GM18520 (cell line): ENCODE results near the gene LRRK1.

Experiments used
- ATAC-seq: cut with Tn5 transposase; IDR thresholded peaks from one replicate; pipeline ENCODE4 v1.9.1; 2021; ENCODE audit not compliant: unreplicated experiment

LRRK1 gene

GRCh38 chr15:101037090-101037830 lies 118.1 kb downstream of the LRRK1 start:
- ATAC-seq = no peak

GRCh38 chr15:101038327-101039003 lies 119.3 kb downstream of the LRRK1 start:
- ATAC-seq = no peak

GRCh38 chr15:101039461-101039860 lies 120.3 kb downstream of the LRRK1 start:
- ATAC-seq = no peak

GRCh38 chr15:101042320-101042719 lies 123.2 kb downstream of the LRRK1 start:
- ATAC-seq = no peak

GRCh38 chr15:101043011-101043410 lies 123.9 kb downstream of the LRRK1 start:
- no peak for ATAC-seq

DNA sequence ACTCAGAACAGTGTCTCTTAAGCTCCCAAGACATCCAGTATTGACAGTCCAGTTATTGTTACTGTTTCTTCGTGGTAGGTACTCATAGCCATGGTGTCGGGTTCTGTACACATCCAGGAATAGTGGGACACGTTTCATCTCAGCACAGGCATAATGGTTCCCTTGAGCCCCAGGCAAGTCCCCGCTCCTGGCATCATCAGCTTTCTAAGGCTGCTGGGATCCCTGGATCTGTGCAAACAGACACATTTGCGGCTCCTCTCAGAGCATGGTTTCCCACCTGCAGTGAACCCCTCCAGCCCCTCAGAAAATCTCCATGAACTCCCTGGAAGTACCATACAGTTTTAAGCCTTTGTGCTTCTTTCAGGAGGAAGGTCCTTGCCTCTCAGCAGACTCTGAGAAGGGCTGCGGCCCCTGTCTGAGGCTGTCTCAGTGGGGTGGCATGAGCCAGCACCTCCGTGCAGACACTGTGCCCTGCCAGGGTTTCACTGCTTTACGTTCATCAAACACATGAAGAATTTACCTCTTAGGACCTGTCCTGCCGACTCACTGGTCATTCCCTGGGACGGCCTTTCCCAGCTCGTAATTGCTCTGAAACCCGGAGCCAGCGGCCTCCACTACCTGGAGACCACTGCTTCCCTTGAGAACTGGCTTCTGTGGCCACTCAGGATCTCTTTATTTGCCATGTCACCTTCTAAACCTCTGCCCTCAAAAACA lies 124.9 kb downstream of the LRRK1 start:
- no peak for ATAC-seq

DNA sequence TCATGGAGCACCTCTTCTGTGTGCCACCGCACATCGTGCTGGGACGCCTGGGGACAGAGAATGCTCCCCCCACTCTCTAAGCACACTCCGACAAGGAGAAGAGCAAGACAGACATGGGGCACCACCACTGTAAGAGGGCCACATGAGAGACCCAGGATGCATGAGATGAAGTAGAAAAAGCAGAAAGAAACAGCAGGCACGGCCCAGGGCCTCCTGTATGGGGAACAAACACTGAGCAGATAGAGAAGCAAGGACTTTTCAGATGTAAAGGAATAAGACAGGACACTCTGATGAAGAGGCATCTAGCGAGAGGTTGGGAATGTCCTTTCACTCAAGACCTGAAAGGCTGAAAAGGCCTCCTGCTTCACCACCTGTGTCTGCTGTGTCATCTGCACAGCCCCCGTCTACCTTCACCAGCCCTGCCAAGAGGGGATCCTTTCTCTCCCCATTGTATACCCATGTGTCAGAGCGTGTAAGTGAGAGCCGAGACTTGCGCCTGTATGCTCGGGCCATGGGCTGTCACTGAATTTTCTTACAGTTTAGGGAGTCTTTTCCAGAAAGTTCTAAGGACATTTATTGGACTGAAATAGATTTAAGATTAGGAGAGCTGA lies 125.6 kb downstream of the LRRK1 start:
- ATAC-seq = no peak

DNA sequence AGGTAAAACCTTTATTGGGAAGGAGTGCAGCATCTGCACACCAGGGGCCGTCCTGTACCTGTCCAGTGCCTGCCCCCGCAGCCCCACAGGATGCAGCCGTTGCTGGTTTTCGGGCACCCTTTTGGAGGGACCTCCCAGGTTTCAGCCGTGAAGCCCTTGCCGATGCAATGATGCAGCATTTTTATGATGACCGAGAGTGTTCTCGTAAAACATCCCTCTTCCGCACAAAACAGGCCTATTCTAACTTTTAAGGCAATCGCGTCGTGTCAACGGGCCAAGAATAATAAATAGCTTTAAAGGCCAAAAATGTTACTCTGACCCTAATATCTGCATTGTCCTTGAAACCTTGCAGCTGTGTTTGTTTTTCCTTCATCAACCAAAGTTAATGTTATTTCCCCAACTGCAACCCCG lies 126.1 kb downstream of the LRRK1 start:
- no peak for ATAC-seq

DNA sequence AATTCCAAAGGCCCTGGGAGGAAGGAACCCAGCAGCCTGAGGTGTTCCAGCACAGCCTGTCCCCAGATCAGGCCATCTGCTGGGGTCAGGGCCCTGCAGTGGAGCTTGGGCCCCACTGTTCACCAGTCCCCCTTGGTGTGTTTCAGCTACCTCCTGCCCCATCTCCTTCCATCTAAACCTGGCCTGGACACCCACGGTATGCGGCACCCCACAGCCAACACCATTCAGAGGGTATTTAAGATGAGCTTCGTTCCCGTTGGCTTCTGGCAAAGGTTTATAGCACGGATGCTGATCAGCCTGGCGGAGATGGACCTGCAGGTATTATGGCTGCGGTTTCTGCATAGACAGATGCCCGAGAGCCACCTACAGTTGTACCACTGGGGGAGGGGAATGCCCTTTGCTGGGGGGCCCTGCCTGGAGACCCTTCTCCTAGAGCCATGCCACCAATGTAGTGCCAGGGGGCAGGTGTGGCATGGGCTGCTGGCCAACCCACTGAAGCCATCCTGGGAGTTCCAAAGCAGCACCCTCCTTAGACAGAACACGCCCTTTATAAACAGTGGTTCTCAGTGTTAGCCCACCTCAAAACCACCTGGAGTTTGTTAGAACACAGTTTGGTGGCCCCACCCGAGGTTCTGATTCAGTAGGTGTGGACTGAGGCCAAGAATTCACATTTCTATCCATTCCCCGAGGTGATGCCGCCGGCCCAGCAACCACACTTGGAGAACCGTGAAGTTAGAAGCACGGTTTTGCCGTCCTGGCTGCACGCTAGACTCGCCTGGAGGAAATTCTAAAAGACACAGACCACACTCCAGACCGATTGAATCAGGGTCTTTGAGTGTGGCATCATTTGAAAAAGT lies 126.9 kb downstream of the LRRK1 start:
- no peak for ATAC-seq

DNA sequence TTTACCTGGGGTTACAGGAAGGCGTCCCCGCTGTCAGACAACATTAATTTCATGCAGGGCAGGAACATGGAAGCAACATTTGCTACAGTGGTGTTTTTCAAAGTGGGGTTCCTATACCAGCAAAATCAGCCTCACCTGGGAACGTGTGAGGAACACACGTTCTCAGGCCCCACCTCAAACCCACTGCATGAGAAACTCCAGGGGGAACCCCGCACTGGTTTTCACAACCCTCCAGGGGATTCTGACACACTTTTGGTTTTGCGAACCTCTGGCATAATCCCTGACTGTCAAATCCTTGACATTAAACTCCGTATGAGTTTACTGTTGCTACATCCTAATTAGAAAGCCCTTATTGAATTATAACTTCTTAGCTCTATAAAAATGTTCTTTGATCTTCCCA lies 127.7 kb downstream of the LRRK1 start:
- no peak for ATAC-seq

GRCh38 chr15:101047301-101047781 lies 128.2 kb downstream of the LRRK1 start:
- no peak for ATAC-seq

GRCh38 chr15:101048176-101048575 lies 129.0 kb downstream of the LRRK1 start:
- no peak for ATAC-seq

DNA sequence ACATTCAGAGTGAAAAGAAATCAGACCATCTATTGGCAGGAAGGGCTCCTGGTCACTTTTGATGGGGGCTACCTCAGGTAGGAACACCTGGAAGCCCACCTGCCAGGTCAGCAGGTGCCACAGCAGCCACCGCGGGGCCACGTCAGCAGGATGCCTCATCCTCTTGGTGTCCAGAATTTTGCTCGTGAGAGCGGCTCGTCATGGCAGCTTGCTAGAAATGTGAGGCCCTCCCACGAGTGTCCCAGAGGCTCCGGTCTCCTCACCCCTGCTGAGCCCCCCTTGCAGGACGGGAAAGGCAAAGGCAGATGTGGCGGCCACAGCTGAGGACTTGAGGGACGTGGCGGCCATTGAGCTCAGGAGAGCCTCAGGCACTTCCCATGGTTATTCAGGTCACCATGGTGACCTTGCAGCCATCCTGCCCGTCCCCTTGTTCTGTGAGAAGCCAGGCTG lies 129.4 kb downstream of the LRRK1 start:
- ATAC-seq = no peak

- ATAC-seq = no peak
Measured at GRCh38 chr15:101049282-101049681, 130.1 kb downstream of the LRRK1 start.

GRCh38 chr15:101049856-101050622 lies 130.9 kb downstream of the LRRK1 start:
- no peak for ATAC-seq

GRCh38 chr15:101050623-101051290 lies 131.6 kb downstream of the LRRK1 start:
- ATAC-seq = no peak

DNA sequence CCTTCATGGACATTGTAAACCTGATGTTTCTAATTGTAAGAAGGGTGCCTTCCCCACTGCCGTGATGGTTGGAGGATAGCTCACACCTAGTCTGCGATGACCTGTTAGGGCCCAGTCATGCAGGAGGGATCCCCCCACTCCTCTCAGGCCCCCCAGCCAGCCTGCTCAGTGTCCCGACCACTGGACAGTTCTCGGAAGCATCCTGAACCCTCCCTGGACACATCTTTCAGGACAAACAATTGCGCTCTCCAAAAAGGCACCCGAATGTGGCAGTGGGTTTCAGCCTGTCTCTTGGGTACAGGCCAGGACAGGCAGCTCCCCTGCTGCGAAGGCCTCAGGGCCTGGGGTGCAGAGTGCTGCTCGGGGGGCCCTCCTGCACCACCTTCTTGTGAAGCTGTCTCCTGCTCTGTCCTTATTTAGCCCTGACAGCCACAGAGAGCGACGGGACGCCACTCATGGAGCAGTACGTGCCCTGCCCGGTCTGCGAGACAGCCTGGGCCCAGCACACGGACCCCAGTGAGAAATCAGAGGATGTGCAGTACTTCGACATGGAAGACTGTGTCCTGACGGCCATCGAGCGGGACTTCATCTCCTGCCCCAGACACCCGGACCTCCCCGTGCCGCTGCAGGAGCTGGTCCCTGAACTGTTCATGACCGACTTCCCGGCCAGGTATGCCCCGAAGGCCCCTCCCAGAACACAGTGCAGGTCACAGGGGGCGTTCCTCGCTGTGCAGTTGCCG lies 132.3 kb downstream of the LRRK1 start:
- ATAC-seq = no peak

GRCh38 chr15:101052031-101052620 lies 133.0 kb downstream of the LRRK1 start:
- ATAC-seq = no peak
